Measurements from ENCODE around the gene LRCH1. TPM values are rescaled to one million over a fixed set of nuclear protein-coding genes. Genes with fewer than 3 reads are reported as not detected.
"Not testable (repeated sequence)": the region's sequence is repeated elsewhere in the genome, so short reads cannot be mapped to it uniquely, and the experiment has no call there.

Gene LRCH1
- total and polyA plus RNA-seq, 3 donors from 2014 or later = 8.9 to 17.7 (median 16.8) TPM

- H3K4me1 ChIP-seq = no peaks in the 10 kb centered on the region
- 58 to 70% methylated on average over 2 of the region's 2 CpGs for whole genome bisulfite sequencing, 2 donors
- no peaks in the 10 kb centered on the region for H3K9me3 ChIP-seq
- no peak for DNase-seq
- no peaks in the 10 kb centered on the region for H3K36me3 ChIP-seq (ENCODE audit: low read depth, missing control alignments)
- TF ChIP-seq CTCF (IDR thresholded peaks at IDR 0.05) (no peak), POLR2A (IDR thresholded peaks at IDR 0.05) (no peak)
- intact Hi-C loops (cut with DNase I; ENCODE audit: low total_unique reads) = no loop called here
- no peaks in the 10 kb centered on the region for H3K27me3 ChIP-seq
- H3K27ac ChIP-seq = no peak overlapping the region
- H3K4me3 ChIP-seq = no peak overlapping the region
Measured at GRCh38 chr13:46515803-46516202, 37.2 kb upstream of the LRCH1 start.

- WGBS, 2 donors = 67 to 85% methylated on average over 4 of the region's 4 CpGs
- Histone ChIP-seq H3K36me3 (ENCODE audit: low read depth, missing control alignments) (no peaks in the 10 kb centered on the region), H3K27me3 (no peaks in the 10 kb centered on the region), H3K9me3 (no peaks in the 10 kb centered on the region), H3K4me3 (no peak overlapping the region), H3K27ac (no peak overlapping the region), H3K4me1 (no peaks in the 10 kb centered on the region)
- no peak for TF ChIP-seq POLR2A (IDR thresholded peaks at IDR 0.05)
- TF ChIP-seq CTCF (IDR thresholded peaks at IDR 0.05) = no peak
- intact Hi-C loops (cut with DNase I; ENCODE audit: low total_unique reads) = no loop called here
- DNase-seq = no peak
Measured at GRCh38 chr13:46516599-46517338, 36.2 kb upstream of the LRCH1 start.

GRCh38 chr13:46517748-46518147 lies 35.2 kb upstream of the LRCH1 start:
- H3K27me3 ChIP-seq; H3K27ac ChIP-seq; H3K4me1 ChIP-seq; H3K4me3 ChIP-seq; DNase-seq; H3K9me3 ChIP-seq; H3K36me3 ChIP-seq (ENCODE audit: low read depth, missing control alignments); intact Hi-C loops (cut with DNase I; ENCODE audit: low total_unique reads): not testable (repeated sequence)
- 84 to 96% methylated on average over 5 of the region's 5 CpGs for WGBS, 2 donors

- Histone ChIP-seq H3K9me3 (no peaks in the 10 kb centered on the region), H3K4me1 (no peaks in the 10 kb centered on the region), H3K36me3 (ENCODE audit: low read depth, missing control alignments) (no peaks in the 10 kb centered on the region), H3K4me3 (no peak overlapping the region), H3K27me3 (no peaks in the 10 kb centered on the region), H3K27ac (no peak overlapping the region)
- 89 to 98% methylated on average over 4 of the region's 4 CpGs for WGBS, 2 donors
- DNase-seq = no peak
- intact Hi-C loops (cut with DNase I; ENCODE audit: low total_unique reads) = no loop called here
- TF ChIP-seq CTCF (IDR thresholded peaks at IDR 0.05) (no peak), POLR2A (IDR thresholded peaks at IDR 0.05) (no peak)
Measured at GRCh38 chr13:46519182-46519581, 33.8 kb upstream of the LRCH1 start.

GRCh38 chr13:46520166-46520565 lies 32.8 kb upstream of the LRCH1 start:
- Histone ChIP-seq H3K4me3 (no peak overlapping the region), H3K27me3 (no peaks in the 10 kb centered on the region), H3K36me3 (ENCODE audit: low read depth, missing control alignments) (no peaks in the 10 kb centered on the region), H3K27ac (no peak overlapping the region), H3K4me1 (no peaks in the 10 kb centered on the region), H3K9me3 (no peaks in the 10 kb centered on the region)
- 65 to 87% methylated on average over 2 of the region's 2 CpGs for WGBS, 2 donors
- intact Hi-C loops (cut with DNase I; ENCODE audit: low total_unique reads) = no loop called here
- TF ChIP-seq POLR2A (IDR thresholded peaks at IDR 0.05) (no peak), CTCF (IDR thresholded peaks at IDR 0.05) (no peak)
- DNase-seq = no peak
